Parathyroid adenoma (tissue), 2 donors: ENCODE measurements around the gene VMP1.

Source experiments
- H2AFZ ChIP-seq: fragments of 300-600 bp; sonication (generic); one replicate; pipeline ENCODE4 v1.7.0; 2017; ENCODE audit warnings: antibody characterized with exemption, mild to moderate bottlenecking
- H3K27ac ChIP-seq: fragments of 300-600 bp; sonication (generic); one replicate; pipeline ENCODE4 v1.7.0; 2017
- H3K27me3 ChIP-seq: fragments of 300-600 bp; sonication (generic); one replicate; pipeline ENCODE4 v1.7.0; 2017; ENCODE audit warnings: low read length; ENCODE audit not compliant: control insufficient read depth, insufficient read depth
- H3K36me3 ChIP-seq: fragments of 300-600 bp; sonication (generic); one replicate; pipeline ENCODE4 v1.7.0; 2017; ENCODE audit warnings: low read length; ENCODE audit not compliant: control insufficient read depth, insufficient read depth
- H3K4me1 ChIP-seq: fragments of 300-600 bp; sonication (generic); one replicate; pipeline ENCODE4 v1.7.0; 2017; ENCODE audit warnings: control low read depth
- H3K4me2 ChIP-seq: fragments of 300-600 bp; sonication (generic); one replicate; pipeline ENCODE4 v1.7.0; 2017; ENCODE audit warnings: low read length
- H3K4me3 ChIP-seq: fragments of 300-600 bp; sonication (generic); one replicate; pipeline ENCODE4 v1.7.0; 2017; ENCODE audit warnings: low read depth, low read length
- H3K79me2 ChIP-seq: fragments of 300-600 bp; sonication (generic); one replicate; pipeline ENCODE4 v1.7.0; 2017; ENCODE audit warnings: control low read depth
- H3K9ac ChIP-seq: fragments of 300-600 bp; sonication (generic); one replicate; pipeline ENCODE4 v1.7.0; 2017; ENCODE audit warnings: mild to moderate bottlenecking
- H3K9me3 ChIP-seq: fragments of 300-600 bp; sonication (generic); one replicate; pipeline ENCODE4 v1.7.0; 2017; ENCODE audit warnings: low read length; ENCODE audit not compliant: control insufficient read depth
- TF ChIP-seq, protein P1 (sequence below): fragments of 300-600 bp; sonication (generic); IDR thresholded peaks from one replicate; pipeline ENCODE4 v1.7.0; 2017; ENCODE audit warnings: antibody characterized with exemption, mild to moderate bottlenecking
- donor health status: primary hyperparathyroidism.

The VMP1 gene

DNA sequence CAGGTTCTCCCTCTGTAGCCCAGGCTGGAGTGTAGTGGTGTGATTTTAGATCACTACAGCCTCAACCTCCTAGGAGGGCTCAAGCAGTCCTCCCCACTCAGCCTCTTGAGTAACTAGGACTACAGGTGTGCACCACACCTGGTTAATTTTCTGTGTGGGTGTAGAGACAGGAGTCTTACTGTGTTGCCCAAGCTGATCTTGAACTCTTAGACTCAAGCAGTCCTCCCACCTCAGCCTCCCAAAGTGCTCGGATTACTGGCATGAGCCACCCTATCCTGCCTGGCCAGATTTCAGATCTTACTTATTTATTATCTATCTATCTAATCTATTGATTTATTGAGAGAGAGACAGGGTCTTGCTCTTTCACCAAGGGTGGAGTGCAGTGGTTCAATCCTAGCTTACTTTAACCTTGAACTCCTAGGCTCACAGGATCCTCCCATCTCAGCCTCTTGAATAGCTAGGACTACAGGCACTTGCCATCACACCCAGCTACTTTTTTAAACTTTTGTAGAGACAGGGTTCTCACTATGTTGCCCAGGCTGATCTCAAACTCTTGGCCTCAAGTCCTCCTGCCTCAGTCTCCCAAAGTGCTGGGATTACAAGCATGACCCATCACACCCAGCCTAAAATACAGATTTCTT, 123.5 kb downstream of the VMP1 start:
- peaks cover 19% of the 10 kb centered on the region for H3K4me1 ChIP-seq
- H3K79me2 ChIP-seq = no peaks in the 10 kb centered on the region
- H3K9ac ChIP-seq = no peak overlapping the region
- H3K4me2 ChIP-seq = no peak overlapping the region
- no peaks in the 10 kb centered on the region for H3K27me3 ChIP-seq
- H3K4me3 ChIP-seq = no peak overlapping the region
- H3K27ac ChIP-seq = no peak overlapping the region
- no peaks in the 10 kb centered on the region for H3K36me3 ChIP-seq
- TF ChIP-seq, protein P1, sequence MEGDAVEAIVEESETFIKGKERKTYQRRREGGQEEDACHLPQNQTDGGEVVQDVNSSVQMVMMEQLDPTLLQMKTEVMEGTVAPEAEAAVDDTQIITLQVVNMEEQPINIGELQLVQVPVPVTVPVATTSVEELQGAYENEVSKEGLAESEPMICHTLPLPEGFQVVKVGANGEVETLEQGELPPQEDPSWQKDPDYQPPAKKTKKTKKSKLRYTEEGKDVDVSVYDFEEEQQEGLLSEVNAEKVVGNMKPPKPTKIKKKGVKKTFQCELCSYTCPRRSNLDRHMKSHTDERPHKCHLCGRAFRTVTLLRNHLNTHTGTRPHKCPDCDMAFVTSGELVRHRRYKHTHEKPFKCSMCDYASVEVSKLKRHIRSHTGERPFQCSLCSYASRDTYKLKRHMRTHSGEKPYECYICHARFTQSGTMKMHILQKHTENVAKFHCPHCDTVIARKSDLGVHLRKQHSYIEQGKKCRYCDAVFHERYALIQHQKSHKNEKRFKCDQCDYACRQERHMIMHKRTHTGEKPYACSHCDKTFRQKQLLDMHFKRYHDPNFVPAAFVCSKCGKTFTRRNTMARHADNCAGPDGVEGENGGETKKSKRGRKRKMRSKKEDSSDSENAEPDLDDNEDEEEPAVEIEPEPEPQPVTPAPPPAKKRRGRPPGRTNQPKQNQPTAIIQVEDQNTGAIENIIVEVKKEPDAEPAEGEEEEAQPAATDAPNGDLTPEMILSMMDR = no peak
- no peak overlapping the region for H2AFZ ChIP-seq
- H3K9me3 ChIP-seq = no peaks in the 10 kb centered on the region

DNA sequence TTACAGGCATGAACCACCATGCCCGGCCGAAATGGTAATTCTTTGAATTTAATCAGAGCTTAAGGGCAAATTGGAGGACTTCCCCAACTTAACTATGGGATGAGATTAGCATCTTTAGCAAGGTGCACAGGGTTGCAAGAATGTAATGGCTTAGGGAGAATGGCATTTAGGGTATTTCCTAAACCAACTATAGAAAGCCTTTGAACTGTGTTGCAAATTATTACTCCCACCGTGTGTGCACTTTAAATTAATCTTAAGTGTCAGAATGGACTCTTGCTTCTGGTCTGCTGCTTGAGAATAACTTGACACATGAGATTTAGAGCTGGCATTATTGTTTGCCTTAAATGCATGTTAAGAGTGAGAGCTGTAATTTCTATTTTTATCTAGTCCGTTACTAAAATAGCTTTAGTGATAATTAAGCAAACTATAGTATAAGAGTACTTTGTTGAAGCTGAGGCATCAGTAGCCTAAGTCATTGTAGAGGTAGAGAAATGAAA, 125.5 kb downstream of the VMP1 start:
- TF ChIP-seq, protein P1 = no peak
- Histone ChIP-seq H3K4me3 (no peak overlapping the region), H3K4me2 (no peak overlapping the region), H2AFZ (no peak overlapping the region), H3K27ac (no peak overlapping the region), H3K79me2 (no peaks in the 10 kb centered on the region), H3K27me3 (no peaks in the 10 kb centered on the region), H3K4me1 (peaks cover 31% of the 10 kb centered on the region), H3K9me3 (no peaks in the 10 kb centered on the region), H3K36me3 (no peaks in the 10 kb centered on the region), H3K9ac (no peak overlapping the region)

DNA sequence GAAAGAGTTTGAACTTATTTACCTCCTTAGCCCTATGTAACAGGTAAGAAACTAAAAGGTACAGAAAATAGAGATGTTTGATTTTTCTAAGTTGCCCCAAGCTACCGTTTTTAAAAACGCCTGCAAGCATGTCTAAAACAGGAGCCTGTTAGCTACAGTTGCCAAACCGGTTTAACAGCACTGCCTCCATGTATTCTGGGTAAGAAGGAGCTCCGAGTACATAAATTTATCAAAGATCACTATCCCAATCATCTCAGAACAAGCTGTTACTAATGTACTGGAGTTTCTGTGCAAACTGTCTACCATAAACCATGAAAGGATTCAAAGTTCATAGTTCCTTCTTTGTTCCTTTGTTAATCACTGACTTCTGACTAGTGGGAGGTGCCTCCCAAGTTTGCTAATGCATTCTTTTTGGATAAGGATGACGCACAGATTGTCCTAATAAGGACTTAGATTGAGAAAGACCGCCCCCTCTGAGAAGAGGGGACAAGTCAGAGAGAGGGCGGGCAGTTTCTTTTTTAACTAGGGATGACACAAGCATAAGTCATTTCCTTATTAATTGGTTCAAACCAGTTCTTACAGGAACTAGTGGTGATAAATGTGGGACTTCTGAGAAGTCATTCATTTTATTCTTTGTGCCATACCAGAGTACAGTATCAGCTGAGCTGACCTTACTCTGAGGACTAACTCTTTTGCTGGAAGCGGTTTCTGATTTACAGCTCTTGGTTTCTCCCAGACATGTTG, 130.0 kb downstream of the VMP1 start:
- peak overlapping the region; percentile 7 for H3K9ac ChIP-seq
- H3K36me3 ChIP-seq = no peaks in the 10 kb centered on the region
- H3K27me3 ChIP-seq = no peaks in the 10 kb centered on the region
- peak overlapping the region; percentile 76 for H2AFZ ChIP-seq
- no peaks in the 10 kb centered on the region for H3K9me3 ChIP-seq
- peak overlapping the region; percentile 85 for H3K4me3 ChIP-seq
- H3K4me2 ChIP-seq = peak overlapping the region; percentile 95
- no peaks in the 10 kb centered on the region for H3K79me2 ChIP-seq
- peak overlapping the region; percentile 91 for H3K27ac ChIP-seq
- TF ChIP-seq, protein P1 = no peak
- H3K4me1 ChIP-seq = peaks cover 28% of the 10 kb centered on the region

DNA sequence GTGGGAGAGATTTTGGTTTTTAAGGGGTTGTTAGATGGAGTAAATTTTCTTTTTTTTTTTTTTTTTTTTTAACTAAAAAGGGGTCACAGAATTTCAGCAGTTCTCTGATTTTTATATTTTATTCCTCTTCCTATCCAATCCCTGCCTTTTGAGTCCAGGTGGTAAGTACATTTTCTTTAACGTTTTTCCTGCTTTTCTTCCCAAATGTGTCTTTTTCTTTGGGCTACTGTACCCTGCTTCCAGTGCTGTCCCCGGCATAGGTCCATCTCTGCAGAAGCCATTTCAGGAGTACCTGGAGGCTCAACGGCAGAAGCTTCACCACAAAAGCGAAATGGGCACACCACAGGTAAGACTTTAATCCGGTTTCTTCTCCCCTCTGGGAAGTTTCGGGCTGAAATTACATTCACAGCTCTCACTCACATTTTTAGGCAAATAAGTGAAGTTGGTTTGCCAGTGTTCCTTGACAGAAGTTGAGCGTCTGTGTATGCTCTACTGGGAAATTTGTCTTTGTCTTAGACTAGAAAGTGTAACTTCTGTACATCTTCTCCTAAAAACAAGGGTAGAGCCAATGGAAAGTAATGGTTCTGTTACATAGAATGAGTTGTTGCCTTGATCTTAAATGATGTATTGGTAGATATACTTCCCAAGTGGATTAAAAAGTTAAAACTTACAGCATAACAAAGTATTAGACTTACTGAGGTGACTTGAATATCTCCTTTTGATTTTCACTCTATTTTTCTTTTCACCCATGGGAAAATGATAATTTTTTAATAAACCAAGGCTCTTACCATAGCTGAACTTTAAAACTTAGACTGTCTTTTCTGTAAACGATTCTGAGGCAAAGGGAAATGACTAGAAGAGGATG, 130.8 kb downstream of the VMP1 start:
- peak overlapping the region; percentile 91 for H3K27ac ChIP-seq
- H2AFZ ChIP-seq = peak overlapping the region; percentile 76
- H3K36me3 ChIP-seq = no peaks in the 10 kb centered on the region
- no peaks in the 10 kb centered on the region for H3K79me2 ChIP-seq
- H3K27me3 ChIP-seq = no peaks in the 10 kb centered on the region
- TF ChIP-seq, protein P1 = no peak
- H3K4me2 ChIP-seq = peak overlapping the region; percentile 95
- peaks cover 28% of the 10 kb centered on the region for H3K4me1 ChIP-seq
- H3K9ac ChIP-seq = peak overlapping the region; percentile 7
- H3K4me3 ChIP-seq = peak overlapping the region; percentile 85
- H3K9me3 ChIP-seq = no peaks in the 10 kb centered on the region
